ENCODE results near the gene SORCS1. TPM values are rescaled to one million over a fixed set of nuclear protein-coding genes. Genes with fewer than 3 reads are reported as not detected.

SORCS1 gene
- total and polyA plus RNA-seq, 2 donors (not counting 1 experiment from before 2014, with no cell fraction given), result under 0.01 to 0.01 TPM

GRCh38 chr10:106877574-106877973 is 286.9 kb downstream of the SORCS1 start:
- TF ChIP-seq CTCF (conservative IDR thresholded peaks at IDR 0.05 in 1 of 2, IDR thresholded peaks at IDR 0.05 in 1 of 2; ENCODE audit: low read depth in 1 of 2, low read length in 2 of 2), result no peak
- TF ChIP-seq EZH2 (IDR thresholded peaks at IDR 0.05; ENCODE audit: low read length, missing control alignments), result no peak
- H2AFZ ChIP-seq (ENCODE audit: low read length), result no peak overlapping the region
- no peak overlapping the region for H3K4me2 ChIP-seq (ENCODE audit: extremely low read depth, insufficient read depth, low read length)
- H3K4me3 ChIP-seq (replicated peaks in 1 of 4; ENCODE audit: control extremely low read depth in 1 of 4, insufficient read depth in 1 of 4, low read depth in 3 of 4, low read length in 4 of 4), result no peak overlapping the region
- no peaks in the 10 kb centered on the region for H3K36me3 ChIP-seq (ENCODE audit: control insufficient read depth, insufficient read depth, low read length)
- no peaks in the 10 kb centered on the region for H3K79me2 ChIP-seq (ENCODE audit: control insufficient read depth, insufficient read depth, low read length)
- no peaks in the 10 kb centered on the region for H3K9me3 ChIP-seq (ENCODE audit: control insufficient read depth, insufficient read depth, low read depth, low read length)
- no peak for DNase-seq (ENCODE audit: low read depth in 2 of 2)
- H3K27ac ChIP-seq (ENCODE audit: insufficient read depth, low read length), result no peak overlapping the region
- no peaks in the 10 kb centered on the region for H3K4me1 ChIP-seq (ENCODE audit: control insufficient read depth, extremely low read depth, insufficient read depth, low read length)
- H3K27me3 ChIP-seq (ENCODE audit: control insufficient read depth, insufficient read depth, low read length), result no peaks in the 10 kb centered on the region
- H4K20me1 ChIP-seq (ENCODE audit: control insufficient read depth, extremely low read depth, insufficient read depth, low read length), result no peaks in the 10 kb centered on the region
- H3K9ac ChIP-seq (ENCODE audit: insufficient read depth, low read length), result no peak overlapping the region

- Histone ChIP-seq H3K4me2 (ENCODE audit: extremely low read depth, insufficient read depth, low read length) (no peak overlapping the region), H4K20me1 (ENCODE audit: control insufficient read depth, extremely low read depth, insufficient read depth, low read length) (no peaks in the 10 kb centered on the region), H3K36me3 (ENCODE audit: control insufficient read depth, insufficient read depth, low read length) (no peaks in the 10 kb centered on the region), H3K9me3 (ENCODE audit: control insufficient read depth, insufficient read depth, low read depth, low read length) (no peaks in the 10 kb centered on the region), H3K79me2 (ENCODE audit: control insufficient read depth, insufficient read depth, low read length) (no peaks in the 10 kb centered on the region), H2AFZ (ENCODE audit: low read length) (no peak overlapping the region), H3K27me3 (ENCODE audit: control insufficient read depth, insufficient read depth, low read length) (no peaks in the 10 kb centered on the region), H3K4me1 (ENCODE audit: control insufficient read depth, extremely low read depth, insufficient read depth, low read length) (no peaks in the 10 kb centered on the region), H3K9ac (ENCODE audit: insufficient read depth, low read length) (no peak overlapping the region), H3K27ac (ENCODE audit: insufficient read depth, low read length) (no peak overlapping the region), H3K4me3 (replicated peaks in 1 of 4; ENCODE audit: control extremely low read depth in 1 of 4, insufficient read depth in 1 of 4, low read depth in 3 of 4, low read length in 4 of 4) (no peak overlapping the region)
- no peak for DNase-seq (ENCODE audit: low read depth in 2 of 2)
- TF ChIP-seq CTCF (conservative IDR thresholded peaks at IDR 0.05 in 1 of 2, IDR thresholded peaks at IDR 0.05 in 1 of 2; ENCODE audit: low read depth in 1 of 2, low read length in 2 of 2) (no peak), EZH2 (IDR thresholded peaks at IDR 0.05; ENCODE audit: low read length, missing control alignments) (no peak)
Measured at GRCh38 chr10:106874604-106874889, 290.0 kb downstream of the SORCS1 start.

- Histone ChIP-seq H3K9ac (ENCODE audit: insufficient read depth, low read length) (no peak overlapping the region), H2AFZ (ENCODE audit: low read length) (no peak overlapping the region), H3K36me3 (ENCODE audit: control insufficient read depth, insufficient read depth, low read length) (no peaks in the 10 kb centered on the region), H3K4me2 (ENCODE audit: extremely low read depth, insufficient read depth, low read length) (no peak overlapping the region), H3K9me3 (ENCODE audit: control insufficient read depth, insufficient read depth, low read depth, low read length) (no peaks in the 10 kb centered on the region), H3K4me3 (replicated peaks in 1 of 4; ENCODE audit: control extremely low read depth in 1 of 4, insufficient read depth in 1 of 4, low read depth in 3 of 4, low read length in 4 of 4) (no peak overlapping the region), H3K4me1 (ENCODE audit: control insufficient read depth, extremely low read depth, insufficient read depth, low read length) (no peaks in the 10 kb centered on the region), H3K27ac (ENCODE audit: insufficient read depth, low read length) (no peak overlapping the region), H4K20me1 (ENCODE audit: control insufficient read depth, extremely low read depth, insufficient read depth, low read length) (no peaks in the 10 kb centered on the region), H3K27me3 (ENCODE audit: control insufficient read depth, insufficient read depth, low read length) (no peaks in the 10 kb centered on the region), H3K79me2 (ENCODE audit: control insufficient read depth, insufficient read depth, low read length) (no peaks in the 10 kb centered on the region)
- DNase-seq (ENCODE audit: low read depth in 2 of 2), result no peak
- TF ChIP-seq CTCF (conservative IDR thresholded peaks at IDR 0.05 in 1 of 2, IDR thresholded peaks at IDR 0.05 in 1 of 2; ENCODE audit: low read depth in 1 of 2, low read length in 2 of 2) (no peak), EZH2 (IDR thresholded peaks at IDR 0.05; ENCODE audit: low read length, missing control alignments) (no peak)
Measured at GRCh38 chr10:106873770-106874603, 290.5 kb downstream of the SORCS1 start.
